A172 (cell line): ENCODE data around the gene LBHD2. TPM values are rescaled to one million over a fixed set of nuclear protein-coding genes. Genes with fewer than 3 reads are reported as not detected.
A peak's percentile ranks its signal among the peaks of the same experiment; 100 is the strongest.
"Not testable (repeated sequence)": the region's sequence is repeated elsewhere in the genome, so short reads cannot be mapped to it uniquely, and the experiment has no call there.

ENCODE experiments used
- DNase-seq: peaks from one replicate; pipeline ENCODE4 v3.0.0-alpha.2; 2015; ENCODE audit warnings: low spot score
- total RNA-seq: library from RNA; depleted of rRNA; stranded (reverse); fragments of >200 nt; shearing (Covaris generic); gene quantifications from 2 replicates; pipeline ENCODE4 v1.2.3, GENCODE V29; 2014

The LBHD2 gene
- total RNA-seq, 1 experiment from 2014 or later: not detected

DNA sequence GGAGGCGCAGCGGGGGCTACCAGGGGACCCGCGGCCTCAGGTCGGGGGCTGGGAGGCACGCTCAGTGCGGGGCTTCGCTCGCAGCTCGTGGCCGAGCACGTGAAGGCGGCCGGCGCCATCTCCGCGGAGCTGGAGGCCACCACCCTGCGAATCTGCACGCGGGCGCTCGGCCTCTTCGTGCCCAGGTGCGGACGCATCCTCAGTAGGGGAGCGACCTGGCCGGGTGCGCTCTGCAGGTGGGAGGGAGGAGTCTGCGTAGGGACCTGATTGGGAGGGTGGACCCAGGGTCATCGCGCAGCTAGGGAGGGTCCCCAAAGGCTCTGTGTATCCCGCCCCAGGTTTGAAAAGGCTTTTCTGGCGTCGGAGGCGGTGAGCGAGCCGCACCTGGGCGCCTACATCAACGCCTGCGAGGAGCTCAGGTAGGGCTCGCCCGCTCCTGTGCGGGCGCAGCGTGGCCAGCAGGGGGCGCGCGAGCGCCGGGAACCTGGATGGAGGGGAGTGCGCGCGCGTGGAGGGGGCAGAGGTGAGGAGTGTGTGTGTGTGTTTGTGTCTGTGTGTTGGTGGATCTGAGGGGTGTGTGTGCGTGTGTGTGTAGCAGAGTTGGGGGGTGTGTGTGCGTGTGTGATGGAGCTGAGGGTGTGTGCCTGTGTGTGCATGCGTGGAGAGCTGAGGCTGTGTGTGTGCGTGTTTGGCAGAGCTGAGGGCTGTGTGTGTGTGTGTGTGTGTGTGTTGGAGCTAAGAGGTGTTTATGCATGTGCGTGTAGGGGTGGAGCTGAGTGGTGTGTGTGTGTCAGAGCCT is 20.8 kb downstream of the LBHD2 start:
- no peak for DNase-seq

DNA sequence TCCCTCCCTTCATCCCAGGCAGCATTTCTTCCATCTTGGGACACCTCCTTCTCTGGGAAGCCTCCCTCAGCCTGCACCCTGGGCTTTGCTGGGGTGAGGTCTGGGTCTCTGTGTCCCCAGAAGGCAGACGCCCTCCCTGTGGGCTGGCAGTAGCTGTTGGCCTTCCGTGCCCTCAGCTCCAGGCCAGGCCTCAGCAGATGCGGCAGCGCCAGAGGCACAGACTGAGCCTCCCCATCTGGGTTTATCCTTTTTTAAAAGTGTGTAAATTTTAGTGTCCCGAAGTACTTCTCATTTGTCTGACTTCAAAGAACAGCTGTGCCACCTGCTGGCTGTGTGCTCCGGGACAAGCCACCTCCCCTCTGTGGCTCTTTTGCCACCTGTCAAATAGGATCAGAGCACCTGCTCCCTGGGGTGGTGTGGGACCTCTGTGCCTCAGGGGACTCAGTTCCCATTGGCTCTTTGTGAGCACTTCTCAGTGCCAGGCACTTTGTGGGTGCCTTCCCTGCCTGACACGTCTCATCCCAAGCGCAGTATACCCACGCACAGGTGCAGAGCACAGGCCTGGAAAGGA is 21.7 kb downstream of the LBHD2 start:
- DNase-seq: no peak

DNA sequence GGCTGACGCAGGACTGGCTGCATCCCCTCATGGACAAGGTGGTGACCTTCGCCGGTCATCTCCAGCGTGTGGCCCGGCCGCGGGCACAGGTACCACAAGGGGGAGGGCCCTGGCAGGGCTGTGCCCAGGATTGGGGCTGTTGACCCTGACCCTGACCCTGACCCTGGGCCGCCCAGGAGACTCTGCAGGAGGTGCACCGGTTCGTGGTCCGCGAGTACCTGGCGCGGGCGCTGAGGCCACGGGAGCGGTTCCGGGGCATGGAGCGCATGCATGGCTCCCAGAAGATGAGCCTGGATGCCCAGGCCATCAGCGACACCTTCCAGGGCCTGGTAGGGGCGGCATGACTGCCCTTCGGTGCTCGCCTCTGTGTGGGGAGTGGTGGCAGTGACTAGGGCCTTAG is 23.4 kb downstream of the LBHD2 start:
- no peak for DNase-seq

DNA sequence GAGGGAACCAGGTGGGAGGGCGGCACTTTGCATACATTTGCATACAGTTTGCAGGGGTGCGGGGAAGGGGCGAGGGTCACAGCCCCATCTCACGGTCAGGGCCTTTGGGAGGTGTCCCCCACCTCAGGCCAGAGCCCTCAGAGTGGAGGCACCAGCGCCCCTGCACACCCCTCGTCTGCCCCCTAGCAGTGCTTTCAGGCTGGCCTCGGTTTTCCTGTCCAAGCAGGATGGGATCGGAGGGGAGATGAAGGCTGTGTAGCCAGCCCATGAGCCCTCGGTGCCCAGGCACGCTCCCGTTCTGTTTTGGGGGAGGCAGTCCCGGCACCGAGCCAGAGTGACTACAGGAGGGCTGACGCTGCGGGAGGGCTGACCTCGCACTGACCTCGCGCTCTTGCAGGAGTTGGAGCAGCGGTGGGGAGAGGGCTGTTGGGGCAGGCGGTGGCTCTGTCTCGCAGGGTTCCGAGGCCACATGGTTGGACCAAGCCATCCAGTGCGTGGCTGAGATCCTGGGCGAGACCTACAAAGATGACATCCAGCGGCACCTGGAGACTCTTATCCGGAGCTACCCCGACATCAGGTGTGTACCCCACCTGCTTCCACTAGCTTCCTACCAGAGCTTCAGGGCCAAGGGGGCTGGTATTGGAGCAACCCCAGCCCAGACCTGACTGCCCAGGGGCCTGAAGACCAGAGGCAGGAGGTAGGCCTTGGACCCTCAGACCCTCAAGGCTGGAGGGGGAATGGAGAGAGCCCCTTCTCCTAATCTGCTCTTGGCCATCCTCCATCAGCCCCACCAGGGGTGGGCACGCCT is 24.1 kb downstream of the LBHD2 start:
- DNase-seq: no peak

DNA sequence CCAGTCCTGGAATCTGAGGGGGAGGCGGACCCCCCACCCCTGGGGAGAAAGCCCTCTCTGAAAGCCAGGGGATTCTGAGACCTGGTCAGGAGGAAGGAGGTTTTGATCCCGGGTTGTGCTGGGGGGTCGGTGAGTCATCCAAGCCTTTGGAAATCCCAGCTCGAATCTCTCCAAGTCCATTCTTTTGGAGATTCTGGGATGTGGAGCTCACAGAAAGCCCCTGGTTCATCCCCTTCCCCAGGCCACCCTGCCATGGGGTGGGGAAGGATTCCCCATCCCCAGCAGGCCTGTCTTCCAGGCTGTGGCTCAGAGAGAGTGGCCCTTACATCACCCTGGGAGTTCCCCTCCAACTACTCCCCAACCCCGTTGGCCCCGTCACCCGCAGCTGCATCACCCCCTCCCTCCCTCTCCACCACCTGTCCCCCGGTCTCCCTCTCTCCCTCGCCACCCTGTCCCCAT is 24.8 kb downstream of the LBHD2 start:
- DNase-seq: peak; percentile 81

DNA sequence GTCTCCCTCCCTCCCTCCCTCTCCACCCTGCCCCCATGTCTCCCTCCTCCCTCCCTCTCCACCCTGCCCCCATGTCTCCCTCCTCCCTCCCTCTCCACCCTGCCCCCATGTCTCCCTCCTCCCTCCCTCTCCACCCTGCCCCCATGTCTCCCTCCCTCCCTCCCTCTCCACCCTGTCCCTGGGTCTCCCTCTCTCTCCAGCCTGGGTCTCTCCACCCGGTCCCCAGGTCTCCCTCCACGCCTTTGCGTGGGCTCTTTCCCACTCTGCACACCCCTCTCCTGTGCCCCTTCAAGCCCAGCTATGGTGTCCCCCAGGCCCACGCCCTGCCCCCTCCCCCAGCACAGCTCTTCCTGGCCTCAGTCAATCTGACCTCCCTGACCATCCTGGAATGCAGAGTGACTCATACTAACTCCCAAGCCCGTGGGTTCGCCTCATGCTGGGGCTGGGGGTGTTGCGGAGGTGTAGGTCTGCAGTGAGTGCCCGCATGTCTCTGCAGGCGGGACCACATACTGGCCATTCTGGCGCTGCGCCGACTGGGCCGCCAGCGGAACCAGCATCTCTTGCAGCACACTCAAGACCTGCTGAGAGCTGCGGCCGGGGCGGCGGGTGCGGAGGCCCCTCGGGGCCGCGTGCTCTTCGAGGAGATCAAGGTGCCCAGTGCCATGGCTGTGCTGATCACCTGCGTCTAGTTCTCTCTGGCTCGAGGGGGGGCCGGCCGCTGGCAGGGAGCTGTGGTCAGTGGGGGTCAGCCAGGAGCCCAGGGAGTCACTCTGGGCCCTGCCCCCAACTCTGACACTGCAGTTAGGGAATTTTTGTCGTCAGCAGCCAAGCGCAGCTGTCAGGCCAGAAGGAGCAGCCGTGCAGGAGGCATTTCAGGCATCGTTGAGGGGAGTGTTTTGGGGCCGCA is 25.8 kb downstream of the LBHD2 start:
- DNase-seq: peak; percentile 90

DNA sequence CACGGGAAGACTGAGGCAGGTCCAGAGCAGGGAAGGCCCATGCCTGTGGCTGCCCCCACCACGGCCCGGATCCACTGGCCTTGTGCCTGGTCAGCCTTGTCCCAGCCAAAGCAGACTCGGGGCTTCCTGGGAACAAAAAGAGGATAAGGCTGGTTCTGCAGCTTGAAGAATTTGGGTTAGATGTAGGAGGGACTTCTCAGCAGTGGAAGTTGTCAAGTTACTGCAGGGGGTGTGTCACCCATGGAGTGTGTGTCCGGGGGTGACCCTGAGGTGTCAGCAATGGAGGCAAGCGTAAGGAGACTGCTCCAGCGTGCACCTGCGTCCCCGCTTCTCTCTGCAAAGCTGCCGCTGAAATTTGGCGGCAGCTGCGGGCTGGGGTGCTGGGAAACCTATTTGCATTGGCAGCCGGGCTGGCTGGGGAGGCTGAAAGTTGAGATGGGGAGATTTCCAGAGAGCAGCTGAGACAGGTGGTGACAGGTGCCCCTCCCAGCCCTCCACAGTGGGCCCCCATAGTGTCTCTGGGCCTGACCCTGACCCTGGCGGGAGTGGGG is 26.7 kb downstream of the LBHD2 start:
- no peak for DNase-seq

DNA sequence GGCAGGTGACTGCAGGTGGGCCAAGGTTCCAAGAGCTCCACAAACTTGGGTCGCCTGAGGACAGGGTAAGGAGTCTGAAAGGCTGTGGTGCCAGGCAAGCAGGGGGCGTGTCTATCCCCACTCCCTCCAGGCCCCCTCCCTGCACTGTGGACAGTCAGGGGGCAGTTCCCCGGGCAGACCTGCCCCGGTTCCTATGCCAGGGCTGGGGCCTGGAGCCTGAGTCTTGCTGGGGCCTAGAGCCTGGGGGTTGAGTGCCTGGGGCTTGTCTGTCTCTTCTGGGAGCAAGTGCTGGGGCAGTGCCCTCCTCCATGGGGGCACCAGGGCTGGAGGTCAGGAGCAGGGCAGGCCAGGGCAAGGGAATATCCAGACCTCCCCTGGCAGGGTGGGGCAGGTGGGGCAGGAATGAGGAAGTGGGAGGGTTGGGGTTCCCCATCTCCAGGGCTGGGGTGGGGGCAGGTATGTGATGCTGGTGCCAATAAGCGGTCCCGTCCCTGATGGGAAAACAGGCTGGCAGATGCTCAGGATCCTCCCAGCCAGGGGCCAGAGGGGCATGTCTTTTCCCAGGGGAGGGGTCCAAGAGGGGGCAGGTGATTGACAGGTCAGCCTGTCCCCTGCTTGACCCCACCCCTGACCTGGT is 27.3 kb downstream of the LBHD2 start:
- DNase-seq: peak; percentile 76

DNA sequence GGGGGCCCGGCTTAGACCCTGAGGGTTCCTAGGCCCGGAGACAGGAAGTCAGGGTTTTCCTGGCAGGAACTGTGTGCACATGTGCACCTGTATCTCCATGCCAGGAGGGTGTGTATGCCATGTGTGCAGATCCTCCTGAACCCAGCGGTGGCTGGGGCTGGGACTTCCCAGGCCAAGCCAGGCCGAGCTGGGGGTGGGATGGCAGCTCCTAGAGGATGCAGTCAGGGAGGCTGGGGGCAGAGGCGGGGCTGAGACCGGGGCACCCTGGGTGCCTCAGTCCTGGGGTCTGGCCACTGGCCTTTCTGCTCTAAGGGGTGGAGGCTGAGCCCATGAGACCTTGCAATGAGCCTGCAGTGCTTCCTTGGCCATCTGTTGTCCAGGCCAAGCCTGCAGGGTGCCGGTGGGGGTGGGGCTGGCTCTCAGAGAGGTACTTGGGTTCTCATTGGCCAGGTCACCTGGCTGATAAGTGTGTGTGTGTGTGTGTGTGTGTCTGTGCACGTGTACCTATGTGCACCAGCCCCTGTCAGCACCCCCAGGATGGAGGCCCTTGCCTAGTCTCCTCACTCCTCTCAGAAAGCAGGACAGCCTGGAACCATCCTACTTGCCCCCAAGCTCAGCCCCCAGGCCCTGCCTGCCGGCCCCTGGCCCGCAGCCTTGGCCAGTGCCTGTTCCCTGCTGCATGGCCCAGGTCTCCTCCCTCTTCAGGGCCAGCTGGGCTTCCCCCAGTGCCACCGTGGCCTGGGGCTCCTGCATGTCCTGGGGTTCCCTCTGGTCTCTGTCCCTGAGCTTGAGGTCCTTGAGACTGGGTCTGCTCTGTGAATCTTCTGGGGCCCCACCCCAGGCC is 28.6 kb downstream of the LBHD2 start:
- DNase-seq: no peak

DNA sequence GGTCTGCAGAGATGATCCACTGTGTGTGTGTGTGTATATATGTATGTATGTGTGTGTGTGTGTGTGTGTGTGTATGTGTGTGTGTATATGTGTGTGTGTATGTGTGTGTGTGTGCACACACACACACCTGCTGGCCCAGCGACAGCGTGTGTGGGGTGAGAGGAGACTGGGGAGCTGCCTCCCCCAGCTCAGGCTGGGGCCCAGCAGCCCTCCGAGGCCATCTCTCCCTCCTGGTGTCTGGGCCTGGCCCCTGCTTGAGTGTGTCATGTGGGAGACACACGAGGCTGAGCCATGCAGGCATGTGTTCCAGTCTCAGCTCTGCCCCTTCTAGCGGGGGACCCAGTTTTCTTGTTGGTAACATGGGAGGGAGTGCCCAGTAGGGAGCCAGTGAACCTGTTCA is 29.3 kb downstream of the LBHD2 start:
- DNase-seq: no peak

DNA sequence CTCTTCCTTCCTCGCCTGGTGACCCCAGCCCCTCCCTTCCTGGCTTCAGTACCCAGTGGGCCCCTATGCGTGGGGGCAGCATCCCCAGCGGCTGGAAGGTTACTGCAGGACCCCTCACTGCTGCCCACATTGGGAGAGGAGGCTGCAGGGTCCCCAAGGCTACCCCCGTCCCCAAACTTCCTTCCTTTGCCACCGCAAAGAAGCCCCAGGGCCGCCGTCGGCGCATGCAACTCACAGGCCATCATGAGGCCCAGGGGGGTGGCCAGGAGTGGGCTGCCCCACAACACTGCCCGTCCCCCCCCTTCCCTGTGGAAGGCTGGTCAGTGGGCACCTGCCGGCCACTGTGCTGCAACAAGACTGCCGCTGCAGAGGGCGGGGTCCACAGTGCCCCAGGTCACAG is 29.8 kb downstream of the LBHD2 start:
- no peak for DNase-seq

DNA sequence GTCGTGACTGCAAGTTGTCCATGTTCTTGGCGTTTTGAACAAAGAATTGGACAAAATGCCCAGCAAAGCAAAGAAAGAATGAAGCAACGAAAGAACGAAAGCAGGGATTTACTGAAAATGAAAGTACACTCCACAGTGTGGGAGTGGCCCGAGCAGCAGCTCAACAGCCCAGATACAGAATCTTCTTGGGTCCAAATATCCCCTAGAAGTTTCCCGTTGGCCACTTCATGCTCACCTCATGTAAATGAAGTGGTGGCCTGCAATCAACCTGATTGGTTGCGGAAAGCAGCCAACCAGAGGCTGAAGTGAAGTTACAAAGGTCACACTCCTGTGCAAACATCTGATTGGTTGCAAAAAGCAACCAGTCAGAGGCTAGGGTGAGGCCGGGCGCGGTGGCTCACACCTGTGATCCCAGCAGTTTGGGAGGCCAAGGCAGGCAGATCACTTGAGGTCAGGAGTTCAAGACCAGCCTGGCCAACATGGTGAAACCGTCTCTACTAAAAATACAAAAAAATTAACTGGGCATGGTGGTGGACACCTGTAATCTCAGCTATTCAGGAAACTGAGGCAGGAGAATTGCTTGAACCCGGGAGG is 31.2 kb downstream of the LBHD2 start:
- DNase-seq: not testable (repeated sequence)

DNA sequence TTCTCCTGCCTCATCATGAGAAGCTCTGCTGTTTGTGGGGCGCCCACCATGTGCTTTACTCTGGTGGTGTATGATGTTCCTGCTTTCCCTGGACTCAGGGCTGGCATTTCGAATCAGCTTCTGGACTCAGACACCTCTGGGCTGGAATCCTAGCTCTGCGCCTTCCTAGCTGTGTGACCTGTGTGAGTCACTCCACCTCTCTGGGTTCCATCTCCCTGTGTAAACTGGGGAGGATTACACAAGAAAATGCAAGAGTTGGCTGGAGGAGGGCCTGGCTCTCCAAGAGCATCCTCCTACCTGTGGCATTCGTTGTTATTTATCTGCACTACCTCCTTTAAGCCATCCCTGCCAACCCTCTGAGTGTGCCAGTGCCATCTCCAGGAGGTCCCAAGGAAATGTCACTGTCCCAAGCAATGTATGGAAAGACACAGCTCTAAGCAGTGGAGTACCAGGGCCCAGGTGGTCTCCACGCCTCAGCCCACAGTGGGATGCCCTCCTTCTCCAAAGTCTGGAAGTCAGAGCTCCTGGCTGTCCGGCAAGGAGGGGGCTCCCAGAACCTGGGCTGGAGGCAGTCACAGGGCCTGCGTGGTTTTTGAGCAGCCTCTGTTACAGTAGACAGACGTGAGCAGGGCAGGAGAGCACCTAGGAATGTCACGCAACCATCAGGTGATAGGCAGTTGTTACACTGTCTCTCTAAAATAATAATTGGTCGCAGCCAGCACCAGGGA is 32.0 kb downstream of the LBHD2 start:
- DNase-seq: no peak

DNA sequence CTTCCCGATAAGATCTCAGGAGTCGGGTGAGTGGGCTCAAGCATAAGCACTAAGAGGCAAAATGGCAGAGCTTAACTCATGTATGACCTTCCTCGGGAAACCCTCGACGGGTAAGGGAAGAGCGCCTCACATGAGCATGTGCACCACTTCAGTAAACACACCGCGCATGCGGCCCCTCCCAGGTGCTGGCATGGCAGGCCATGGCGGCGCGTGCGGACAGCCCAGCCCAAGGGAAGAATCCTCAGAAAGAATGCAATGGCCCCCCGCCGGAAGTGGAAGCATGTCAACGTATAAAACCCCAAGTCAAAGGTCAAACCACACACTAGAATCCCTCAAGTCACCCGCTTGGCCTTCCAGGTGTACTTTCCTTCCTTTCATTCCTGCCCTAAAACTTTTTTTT is 32.6 kb downstream of the LBHD2 start:
- DNase-seq: no peak

DNA sequence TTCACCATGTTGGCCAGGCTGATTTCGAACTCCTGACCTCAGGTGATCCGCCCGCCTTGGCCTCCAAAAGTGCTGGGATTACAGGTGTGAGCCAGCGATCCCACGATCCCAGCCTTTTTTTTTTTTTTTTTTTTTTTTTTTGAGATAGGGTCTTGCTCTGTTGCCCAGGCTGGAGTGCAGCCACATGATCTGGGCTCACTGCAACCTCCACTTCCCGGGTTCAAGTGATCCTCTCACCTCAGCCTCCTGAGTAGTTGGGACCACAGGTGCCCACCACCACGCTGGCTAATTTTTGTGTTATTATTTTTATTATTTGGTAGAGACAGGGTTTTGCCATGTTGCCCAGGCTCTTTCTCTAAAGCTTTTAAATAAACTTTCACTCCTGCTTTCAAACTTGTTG is 33.5 kb downstream of the LBHD2 start:
- DNase-seq: not testable (repeated sequence)

DNA sequence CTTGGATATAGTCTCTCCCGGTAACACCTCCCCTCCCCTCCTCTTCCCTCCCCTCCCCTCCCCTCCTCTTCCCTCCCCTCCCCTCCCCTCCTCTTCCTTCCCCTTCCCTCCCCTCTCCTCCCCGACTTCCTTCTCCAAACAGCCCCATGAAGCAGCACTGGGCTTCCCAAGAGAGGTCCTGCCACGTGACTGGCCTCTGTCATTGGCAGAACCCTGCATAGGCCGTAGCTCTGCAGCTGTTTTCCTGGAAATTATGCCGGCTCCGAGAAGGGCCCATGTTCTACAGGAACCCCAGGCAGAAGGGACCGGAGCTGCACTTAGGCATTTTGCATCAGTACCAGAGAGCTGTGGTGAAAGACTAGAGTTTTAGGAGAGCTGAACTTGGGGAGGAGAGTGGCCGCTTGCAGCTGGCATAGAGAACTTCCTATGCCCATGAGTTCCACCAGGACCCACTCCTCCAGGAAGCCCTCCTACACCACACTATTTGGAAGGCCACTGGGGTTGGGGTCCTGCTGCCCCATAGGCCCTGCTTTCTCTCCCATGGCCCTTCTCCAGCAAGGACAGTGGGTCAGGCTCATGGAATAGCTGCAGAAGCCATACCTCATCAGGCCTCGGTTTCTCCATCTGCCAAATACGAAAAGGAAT is 34.1 kb downstream of the LBHD2 start:
- no peak for DNase-seq

DNA sequence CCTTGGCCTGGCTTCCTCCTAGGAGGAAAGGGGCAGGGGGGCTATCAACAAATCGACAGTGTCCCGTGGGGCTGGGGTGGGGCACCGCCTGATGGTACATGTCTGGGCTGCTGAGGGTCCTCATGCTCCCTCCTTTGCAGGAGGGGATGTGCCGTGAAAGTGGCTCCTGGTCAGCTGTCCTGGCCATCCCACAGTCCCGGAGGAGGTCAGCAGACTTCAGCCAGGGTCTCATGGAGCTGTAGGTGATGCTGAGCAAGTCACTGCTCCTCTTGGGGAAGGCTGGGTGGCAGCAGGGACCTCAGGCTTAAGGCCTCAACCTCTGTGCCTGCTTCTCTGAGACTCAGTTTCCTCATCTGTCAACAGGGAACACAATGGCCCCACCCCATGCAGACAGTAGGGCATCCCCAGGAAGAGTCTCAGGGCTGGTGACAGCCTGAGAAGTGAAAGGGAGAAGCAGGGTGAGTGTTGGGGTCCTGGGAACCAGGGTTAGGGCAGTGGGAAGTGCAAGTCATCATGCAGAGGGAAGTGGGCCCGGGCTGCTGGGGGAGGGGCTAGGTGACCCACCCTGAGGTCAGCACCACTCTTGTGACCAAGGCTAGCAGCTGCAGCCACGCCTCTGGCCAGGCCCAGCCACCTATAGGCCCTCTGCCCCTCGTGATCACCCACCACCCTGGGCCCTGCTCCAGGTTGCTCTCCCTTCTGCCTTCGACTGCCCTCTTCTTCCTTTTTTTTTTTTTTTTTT is 34.8 kb downstream of the LBHD2 start:
- DNase-seq: no peak

DNA sequence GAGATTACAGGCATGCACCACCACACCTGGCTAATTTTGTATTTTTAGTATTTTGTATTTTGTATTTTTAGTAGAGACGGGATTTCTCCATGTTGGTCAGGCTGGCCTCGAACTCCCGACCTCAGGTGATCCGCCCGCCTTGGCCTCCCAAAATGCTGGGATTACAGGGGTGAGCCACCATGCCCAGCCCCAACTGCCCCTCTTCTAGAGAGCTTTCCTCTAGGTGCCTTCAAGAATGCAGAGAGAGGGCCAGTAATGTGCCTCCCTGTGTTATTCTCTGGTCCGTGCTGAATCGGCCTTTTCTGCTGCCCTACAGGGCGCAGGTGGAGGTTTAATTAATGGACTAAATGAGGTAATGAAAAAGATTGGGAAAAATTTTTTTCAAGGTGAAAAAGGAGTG is 35.5 kb downstream of the LBHD2 start:
- DNase-seq: not testable (repeated sequence)
